ENCODE data around the gene SIRPB2. TPM values are rescaled to one million over a fixed set of nuclear protein-coding genes. Genes with fewer than 3 reads are reported as not detected.

The SIRPB2 gene
- total and polyA plus RNA-seq, 2 of the 4 experiments (the other 2 are of a cell fraction) = not detected

- Histone ChIP-seq H3K23ac (ENCODE audit: low read depth, low read length) (no peak overlapping the region), H3K36me3 (ENCODE audit: control insufficient read depth, insufficient read depth, low read length) (peaks cover 44% of the 10 kb centered on the region), H3K18ac (ENCODE audit: low read depth, low read length) (no peak overlapping the region), H2AK5ac (ENCODE audit: low read depth, low read length) (no peak overlapping the region), H4K20me1 (ENCODE audit: insufficient read depth, low read length) (no peaks in the 10 kb centered on the region), H3K4me2 (ENCODE audit: low read depth, low read length) (no peak overlapping the region), H3K56ac (ENCODE audit: extremely low read depth, insufficient read depth, low read length) (no peak overlapping the region), H2BK15ac (ENCODE audit: low read depth, low read length) (no peak overlapping the region), H2AK9ac (replicated peaks; ENCODE audit: low read depth, low read length, poor library complexity) (no peak overlapping the region), H3K4me1 (ENCODE audit: control insufficient read depth, insufficient read depth, low read length) (no peaks in the 10 kb centered on the region), H3K9ac (ENCODE audit: low read depth, low read length) (no peak overlapping the region), H3K9me1 (ENCODE audit: insufficient read depth, low read length) (peaks cover 6% of the 10 kb centered on the region; the same call in 1 of the 2 replicates), H3K9me3 (ENCODE audit: control insufficient read depth, insufficient read depth, low read length) (no peaks in the 10 kb centered on the region), H3K14ac (replicated peaks; ENCODE audit: low read depth, low read length) (no peak overlapping the region), H3K4ac (ENCODE audit: low read depth, low read length) (no peak overlapping the region), H3K79me1 (ENCODE audit: low read depth in 1 of 2, low read length in 2 of 2) (no peaks in the 10 kb centered on the region), H2AFZ (replicated peaks; ENCODE audit: low read length, poor library complexity) (no peak overlapping the region), H3K4me3 (ENCODE audit: insufficient read depth, low read depth, low read length) (no peak overlapping the region), H2BK120ac (ENCODE audit: low read depth, low read length) (no peak overlapping the region), H4K91ac (ENCODE audit: insufficient read depth, low read depth, low read length) (no peak overlapping the region), H2BK5ac (ENCODE audit: low read depth, low read length, poor library complexity, severe bottlenecking) (no peak overlapping the region), H4K8ac (ENCODE audit: low read depth in 2 of 2, low read length in 2 of 2) (no peak overlapping the region), H2BK20ac (ENCODE audit: low read depth, low read length) (no peak overlapping the region), H3K27me3 (ENCODE audit: control insufficient read depth, insufficient read depth, low read length) (no peaks in the 10 kb centered on the region), H3K27ac (ENCODE audit: insufficient read depth, low read length) (no peak overlapping the region), H4K5ac (ENCODE audit: low read depth, low read length) (no peak overlapping the region)
- dilution Hi-C loops (cut with HindIII; ENCODE audit: low sequenced_read_pairs, unreplicated experiment) = no loop called here
- CTCF ChIA-PET = no interaction called here
- POLR2A ChIA-PET (ENCODE audit: unreplicated experiment) = no interaction called here
- no CpG with 5 or more reads among the region's 3 CpGs for WGBS, 2 experiments (ENCODE audit: extremely low coverage in 2 of 2, insufficient read length in 1 of 2)
- TF ChIP-seq POLR2A (IDR thresholded peaks at IDR 0.05; ENCODE audit: low read depth, low read length) = no peak
- TF ChIP-seq MAFK (IDR thresholded peaks at IDR 0.05; ENCODE audit: low read depth, low read length) = no peak
- TF ChIP-seq MAZ (IDR thresholded peaks at IDR 0.05; ENCODE audit: borderline replicate concordance, low read depth, low read length) = no peak
- no peak for TF ChIP-seq CTCF (conservative IDR thresholded peaks at IDR 0.05; ENCODE audit: low read depth, low read length)
- no peak for TF ChIP-seq RAD21 (IDR thresholded peaks at IDR 0.05; ENCODE audit: low read length)
- TF ChIP-seq ELK1 (IDR thresholded peaks at IDR 0.05; ENCODE audit: borderline replicate concordance, low read depth, low read length) = no peak
- no peak for TF ChIP-seq CEBPB (IDR thresholded peaks at IDR 0.05; ENCODE audit: low read depth, low read length)
- no peak for TF ChIP-seq RCOR1 (IDR thresholded peaks at IDR 0.05; ENCODE audit: insufficient replicate concordance, low read length)
- no peak for TF ChIP-seq NFE2L2 (IDR thresholded peaks at IDR 0.05; ENCODE audit: low read depth, low read length)
- TF ChIP-seq USF2 (IDR thresholded peaks at IDR 0.05; ENCODE audit: low read depth, low read length) = no peak
- no peak for TF ChIP-seq BHLHE40 (IDR thresholded peaks at IDR 0.05; ENCODE audit: low read depth, low read length)
- no peak for TF ChIP-seq SMC3 (IDR thresholded peaks at IDR 0.05; ENCODE audit: low read depth, low read length)
- no peak for TF ChIP-seq FOS (IDR thresholded peaks at IDR 0.05; ENCODE audit: low read depth, low read length)
- TF ChIP-seq CHD1 (IDR thresholded peaks at IDR 0.05; ENCODE audit: low read depth, low read length) = no peak
- ATAC-seq (ENCODE audit: low read depth) (no peak), DNase-seq (no peak)
- in situ Hi-C loops (cut with MboI; ENCODE audit: low sequenced_read_pairs) = loop anchor here (5.0 to 10.0 kb wide), 2 partner anchors 129 to 316 kb away; no protein-coding TSS in a partner anchor
- no TSS peak for BruUV-seq (replicated peaks)
- intact Hi-C loops (cut with micrococcal nuclease) = no loop called here
These were observed 50.1 kb downstream of the SIRPB2 start for GRCh38 chr20:1441133-1441532.
